Mesenchymal stem cell (in vitro differentiated cells and primary cell): ENCODE measurements around the gene E2F2.
A peak's percentile ranks its signal among the peaks of the same experiment; 100 is the strongest.

Source experiments
- DNase-seq: peaks from one replicate; pipeline ENCODE4 v3.0.0-alpha.2; 2013
- H2AFZ ChIP-seq: one replicate; pipeline ENCODE4 v1.6.1; 2013; ENCODE audit warnings: low read depth, mild to moderate bottlenecking, control low read depth, inconsistent platforms, low read length, moderate library complexity
- H2AK5ac ChIP-seq: 2 replicates; pipeline ENCODE4 v1.6.1; 2013; ENCODE audit warnings: low read length, moderate library complexity, mild to moderate bottlenecking, inconsistent platforms; ENCODE audit not compliant: severe bottlenecking
- H2BK120ac ChIP-seq: one replicate; pipeline ENCODE4 v1.6.1; 2013; ENCODE audit warnings: low read depth, mild to moderate bottlenecking, inconsistent platforms, low read length, moderate library complexity
- H2BK12ac ChIP-seq, 2 experiments: one replicate each; pipeline ENCODE4 v1.6.1; 2013; ENCODE audit warnings: inconsistent platforms in 2 of 2, low read length in 2 of 2, mild to moderate bottlenecking in 2 of 2, moderate library complexity in 2 of 2, control low read depth in 1 of 2
- H2BK15ac ChIP-seq: one replicate; pipeline ENCODE4 v1.6.1; 2013; ENCODE audit warnings: mild to moderate bottlenecking, low read depth, inconsistent platforms; ENCODE audit not compliant: poor library complexity, severe bottlenecking
- H2BK5ac ChIP-seq: 2 replicates; pipeline ENCODE4 v1.6.1; 2013; ENCODE audit warnings: low read depth, mild to moderate bottlenecking, low read length, control low read depth, inconsistent platforms; ENCODE audit not compliant: poor library complexity, severe bottlenecking
- H3K14ac ChIP-seq, 2 experiments: one replicate each; pipeline ENCODE4 v1.6.1; 2013; ENCODE audit warnings: inconsistent platforms in 2 of 2, low read length in 2 of 2, control low read depth in 1 of 2, mild to moderate bottlenecking in 1 of 2, moderate library complexity in 1 of 2
- H3K18ac ChIP-seq, 2 experiments: one replicate each; pipeline ENCODE4 v1.6.1; 2013; ENCODE audit warnings: inconsistent platforms in 2 of 2, low read length in 2 of 2, control low read depth in 1 of 2, low read depth in 1 of 2, mild to moderate bottlenecking in 1 of 2
- H3K23ac ChIP-seq, 2 experiments: one replicate each; pipeline ENCODE4 v1.6.1; 2013; ENCODE audit warnings: inconsistent platforms in 2 of 2, low read length in 2 of 2, mild to moderate bottlenecking in 2 of 2, moderate library complexity in 2 of 2, control low read depth in 1 of 2
- H3K27ac ChIP-seq: 2 replicates; pipeline ENCODE4 v1.5.1; 2013; ENCODE audit warnings: mild to moderate bottlenecking, moderate library complexity, low read length, control low read depth, inconsistent platforms; ENCODE audit not compliant: poor library complexity, severe bottlenecking
- H3K27me3 ChIP-seq, 2 experiments: 2 replicates each; pipeline versions ENCODE4 v1.6.1 to v1.7.0; 2013; ENCODE audit warnings: low read length in 2 of 2, mild to moderate bottlenecking in 2 of 2, moderate library complexity in 2 of 2, control low read depth in 1 of 2, inconsistent platforms in 1 of 2; ENCODE audit not compliant: control insufficient read depth in 1 of 2, insufficient read depth in 1 of 2
- H3K36me3 ChIP-seq, 2 experiments: 2 replicates each; pipeline versions ENCODE4 v1.6.1 to v1.7.0; 2013; ENCODE audit warnings: low read length in 2 of 2, control low read depth in 1 of 2, inconsistent platforms in 1 of 2, low read depth in 1 of 2, mild to moderate bottlenecking in 1 of 2; ENCODE audit not compliant: insufficient read depth in 2 of 2, control insufficient read depth in 1 of 2
- H3K4ac ChIP-seq, 2 experiments: one replicate each; pipeline ENCODE4 v1.6.1; 2013; ENCODE audit warnings: inconsistent platforms in 2 of 2, low read length in 2 of 2, mild to moderate bottlenecking in 2 of 2, moderate library complexity in 2 of 2, control low read depth in 1 of 2, low read depth in 1 of 2
- H3K4me1 ChIP-seq: 2 replicates; pipeline ENCODE4 v1.6.1; 2013; ENCODE audit warnings: low read depth, low read length, control low read depth; ENCODE audit not compliant: control insufficient read depth, insufficient read depth
- H3K4me2 ChIP-seq: 2 replicates; pipeline ENCODE4 v1.6.1; 2013; ENCODE audit warnings: low read length, mild to moderate bottlenecking, inconsistent platforms; ENCODE audit not compliant: poor library complexity, severe bottlenecking
- H3K4me3 ChIP-seq, 2 experiments: 2 replicates each; pipeline versions ENCODE4 v1.5.1 to v1.7.0; 2013; ENCODE audit warnings: low read length in 2 of 2, mild to moderate bottlenecking in 2 of 2, control low read depth in 1 of 2, low read depth in 1 of 2; ENCODE audit not compliant: insufficient read depth in 1 of 2
- H3K79me1 ChIP-seq: replicated peaks from 2 replicates; pipeline ENCODE4 v1.6.1; 2013; ENCODE audit warnings: mild to moderate bottlenecking, control low read depth, low read length, inconsistent platforms; ENCODE audit not compliant: poor library complexity, severe bottlenecking
- H3K9ac ChIP-seq: 2 replicates; pipeline ENCODE4 v1.7.0; 2013; ENCODE audit warnings: mild to moderate bottlenecking, low read length, moderate library complexity
- H3K9me3 ChIP-seq: 2 replicates; pipeline ENCODE4 v1.7.0; 2013; ENCODE audit warnings: mild to moderate bottlenecking, low read length; ENCODE audit not compliant: control insufficient read depth
- H4K8ac ChIP-seq: one replicate; pipeline ENCODE4 v1.6.1; 2013; ENCODE audit warnings: inconsistent platforms, mild to moderate bottlenecking, low read length, moderate library complexity
- H4K91ac ChIP-seq: one replicate; pipeline ENCODE4 v1.6.1; 2013; ENCODE audit warnings: mild to moderate bottlenecking, low read length, inconsistent platforms
- WGBS: methylation state at CpG from one replicate; pipeline ENCODE4 v1.1.7; 2013; ENCODE audit warnings: mixed read lengths; 5-methylcytosine and 5-hydroxymethylcytosine counted together

Gene E2F2

DNA sequence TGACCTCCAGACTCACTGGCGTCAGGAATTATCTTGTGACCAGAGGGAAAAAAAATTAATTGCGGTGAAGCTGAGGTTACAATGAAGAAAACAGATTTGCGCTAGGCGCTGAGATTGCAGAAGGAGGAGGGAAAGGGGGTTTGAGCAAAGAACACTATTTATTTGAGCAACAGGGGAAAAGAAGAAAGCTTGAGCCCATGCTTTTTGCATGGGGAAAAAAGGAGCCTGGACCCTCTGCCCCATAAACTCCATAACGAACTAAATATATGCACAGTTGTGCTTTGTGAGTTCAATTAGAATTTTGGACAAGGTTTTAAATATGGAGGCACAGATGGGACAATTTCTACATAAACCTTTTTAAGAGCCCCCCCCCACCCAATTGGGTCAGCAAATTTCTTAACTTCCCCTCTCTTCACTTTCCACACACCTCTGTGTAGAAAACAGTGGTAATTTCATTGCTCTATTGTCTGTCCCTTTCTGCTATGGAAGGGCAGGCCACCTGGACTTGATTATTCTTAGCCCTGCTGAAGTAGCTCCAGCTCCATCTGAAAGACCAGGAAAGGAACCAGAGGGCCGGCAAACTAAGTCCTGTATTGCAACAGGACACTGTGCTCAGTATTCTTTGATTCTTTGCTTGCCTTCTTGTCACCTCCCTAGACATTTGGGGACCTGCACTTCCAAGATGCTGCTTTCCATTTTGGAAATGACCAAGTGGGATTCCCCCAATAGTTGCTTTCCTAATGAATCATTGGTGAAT lies 29.1 kb upstream of the E2F2 start:
- Histone ChIP-seq H3K23ac (no peak overlapping the region), H3K4me3 (peak overlapping the region in 1 of 2 experiments; percentile 86), H3K27me3 (peaks cover 0 to 16% of the 10 kb centered on the region in 2 experiments), H3K36me3 (no peaks in the 10 kb centered on the region), H2BK12ac (peak overlapping the region; percentile 61 to 95), H2BK15ac (peak overlapping the region; percentile 4), H2AFZ (no peak overlapping the region), H4K91ac (peak overlapping the region; percentile 20), H3K4me2 (peak overlapping the region; percentile 80), H3K4ac (peak overlapping the region; percentile 1 to 97), H3K27ac (peak overlapping the region; percentile 80), H3K9me3 (no peaks in the 10 kb centered on the region), H3K18ac (peak overlapping the region; percentile 80 to 87), H3K9ac (peak overlapping the region; percentile 97), H3K79me1 (peaks cover 3% of the 10 kb centered on the region), H2BK5ac (peak overlapping the region; percentile 22), H3K14ac (peak overlapping the region in 1 of 2 experiments; percentile 53), H4K8ac (peak overlapping the region; percentile 42), H3K4me1 (peaks cover 26% of the 10 kb centered on the region), H2AK5ac (peak overlapping the region; percentile 8), H2BK120ac (peak overlapping the region; percentile 98)
- WGBS: 4% methylated on average over 5 of the region's 6 CpGs
- peak; percentile 62 for DNase-seq

DNA sequence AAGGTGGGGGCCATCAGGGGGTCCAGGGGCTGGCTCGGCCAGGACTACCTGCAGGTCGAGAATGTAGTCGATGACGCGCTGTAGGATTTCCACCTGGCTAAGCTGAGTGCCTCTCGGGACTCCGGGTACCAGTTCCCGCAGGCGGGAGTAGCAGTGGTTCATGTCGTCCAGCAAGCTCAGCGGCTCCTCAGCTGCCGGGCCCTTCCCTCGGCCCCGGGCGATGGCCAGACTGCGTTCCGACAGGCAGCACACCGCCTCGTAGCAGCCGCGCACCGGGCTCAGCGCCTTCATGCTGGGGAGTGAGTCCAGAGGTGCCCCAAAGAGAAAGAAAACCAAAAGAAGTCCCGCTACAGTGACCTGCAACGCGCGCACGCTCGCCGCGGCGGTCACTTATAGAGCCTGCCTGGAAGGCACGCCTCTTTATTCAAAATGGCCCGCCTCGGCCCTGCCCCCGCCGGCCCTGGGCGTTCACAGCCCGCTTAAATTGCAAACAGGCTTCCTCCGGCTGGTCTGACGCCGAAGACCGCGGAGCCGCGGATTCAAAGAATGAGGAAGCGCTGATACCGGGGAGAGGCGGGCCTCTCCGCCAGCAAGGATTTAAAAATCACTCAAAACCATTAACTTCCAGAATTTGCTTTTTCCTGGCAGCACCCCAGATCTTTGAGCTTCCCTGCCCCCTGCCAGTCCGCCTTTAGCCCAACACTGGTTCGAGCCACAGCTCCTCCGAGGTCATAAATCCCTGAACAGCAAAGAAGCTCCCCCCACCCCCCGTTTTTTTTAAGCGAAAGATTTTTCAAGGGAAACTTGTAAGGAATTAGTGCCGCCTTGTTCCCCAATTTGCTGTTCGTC lies 28.3 kb upstream of the E2F2 start, which contains the start of gene ID3:
Gene ID3, minus strand, starts transcription at position 366 of the 849 bp plus-strand sequence. Its CDS starts 75 bp downstream, at position 291.
- WGBS: under 1% methylated on average over 57 of the region's 57 CpGs

DNA sequence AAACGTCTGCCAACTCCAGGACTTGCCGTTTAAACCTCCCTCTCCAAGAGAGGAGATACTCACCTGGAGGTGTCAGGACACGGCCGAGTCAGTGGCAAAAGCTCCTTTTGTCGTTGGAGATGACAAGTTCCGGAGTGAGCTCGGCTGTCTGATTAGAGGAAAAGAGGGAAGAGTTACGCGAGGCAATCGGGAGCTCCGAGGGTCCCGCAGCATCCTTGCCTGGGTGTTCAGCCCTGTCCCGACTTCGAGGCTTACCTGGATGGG lies 27.8 kb upstream of the E2F2 start:
- Histone ChIP-seq H2BK15ac (no peak overlapping the region), H2AFZ (no peak overlapping the region), H3K4me3 (peak overlapping the region; percentile 68 to 86), H4K8ac (peak overlapping the region; percentile 60), H3K14ac (peak overlapping the region in 1 of 2 experiments; percentile 93), H3K27me3 (peaks cover 0 to 16% of the 10 kb centered on the region in 2 experiments), H3K23ac (peak overlapping the region in 1 of 2 experiments; percentile 2), H4K91ac (peak overlapping the region; percentile 53), H2BK12ac (no peak overlapping the region), H3K79me1 (peaks cover 3% of the 10 kb centered on the region), H2AK5ac (no peak overlapping the region), H3K36me3 (no peaks in the 10 kb centered on the region), H3K4me2 (peak overlapping the region; percentile 80), H3K4me1 (peaks cover 33% of the 10 kb centered on the region), H2BK5ac (no peak overlapping the region), H3K9ac (peak overlapping the region; percentile 97), H3K4ac (peak overlapping the region; percentile 7 to 53), H2BK120ac (peak overlapping the region; percentile 76), H3K18ac (peak overlapping the region; percentile 79 to 93), H3K9me3 (no peaks in the 10 kb centered on the region), H3K27ac (no peak overlapping the region)
- under 1% methylated on average over 14 of the region's 14 CpGs for WGBS
- DNase-seq: no peak

More for the DNA sequence above, 28.3 kb upstream of the E2F2 start, which contains the start of gene ID3:
- Histone ChIP-seq H2AK5ac (peak within 1 kb of the TSS; percentile 8), H2AFZ (no peak within 1 kb of the TSS), H2BK120ac (peak within 1 kb of the TSS; percentile 98), H3K14ac (peak within 1 kb of the TSS in 1 of 2 experiments; percentile 93), H3K4me2 (peak within 1 kb of the TSS; percentile 80), H3K27me3 (peaks cover 0 to 16% of the 10 kb centered on the region in 2 experiments), H4K91ac (peak within 1 kb of the TSS; percentile 65), H3K36me3 (no peaks in the 10 kb centered on the region), H3K9ac (peak within 1 kb of the TSS; percentile 97), H3K9me3 (no peaks in the 10 kb centered on the region), H3K4me3 (peak within 1 kb of the TSS; percentile 68 to 86), H3K79me1 (peaks cover 3% of the 10 kb centered on the region), H3K18ac (peak within 1 kb of the TSS; percentile 87 to 93), H2BK12ac (peak within 1 kb of the TSS; percentile 61 to 95), H3K4me1 (peaks cover 28% of the 10 kb centered on the region), H2BK15ac (peak within 1 kb of the TSS; percentile 30), H2BK5ac (peak within 1 kb of the TSS; percentile 22), H4K8ac (peak within 1 kb of the TSS; percentile 82), H3K23ac (peak within 1 kb of the TSS; percentile 23 to 51), H3K4ac (peak within 1 kb of the TSS; percentile 7 to 97), H3K27ac (peak within 1 kb of the TSS; percentile 80)
- DNase-seq: peak; percentile 99
